ENCODE measurements around the gene ZNF565. TPM values are rescaled to one million over a fixed set of nuclear protein-coding genes. Genes with fewer than 3 reads are reported as not detected.
"Not testable (repeated sequence)": the region's sequence is repeated elsewhere in the genome, so short reads cannot be mapped to it uniquely, and the experiment has no call there.

ZNF565 gene
- total and polyA plus RNA-seq, 2 donors = 3.0 to 3.1 TPM

DNA sequence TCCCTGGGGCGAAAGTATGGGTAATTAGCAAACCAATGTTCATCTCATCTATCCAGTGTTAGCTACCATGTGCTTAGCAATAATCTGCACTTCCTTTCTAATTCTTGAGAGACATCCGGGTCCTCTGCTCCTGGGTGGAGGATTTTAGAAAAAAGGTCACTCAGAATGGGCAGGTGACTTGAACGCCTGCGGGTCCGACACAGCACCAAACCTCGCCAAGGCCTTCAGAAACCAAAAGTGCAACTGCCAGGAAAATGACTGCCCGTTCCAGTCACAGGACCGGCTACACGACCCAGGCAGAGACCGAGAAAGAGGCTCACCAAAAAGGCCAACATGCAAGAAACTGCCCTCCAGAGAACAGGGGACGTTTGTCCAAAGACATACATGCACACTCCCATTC is 40.4 kb upstream of the ZNF565 start:
- H3K4me1 ChIP-seq (ENCODE audit: control insufficient read depth in 2 of 2, insufficient read depth in 2 of 2, low read length in 2 of 2) = no peaks in the 10 kb centered on the region
- H3K36me3 ChIP-seq (ENCODE audit: control insufficient read depth in 2 of 2, insufficient read depth in 2 of 2, low read length in 1 of 2) = no peaks in the 10 kb centered on the region
- 97% methylated on average over 11 of the region's 11 CpGs for WGBS
- DNase-seq (ENCODE audit: low read depth in 6 of 9, low spot score in 9 of 9) = no peak
- no peak overlapping the region for H3K27ac ChIP-seq (ENCODE audit: low read depth in 1 of 2, low read length in 1 of 2)
- no peaks in the 10 kb centered on the region for H3K27me3 ChIP-seq (ENCODE audit: control insufficient read depth in 2 of 2, insufficient read depth in 1 of 2, low read length in 1 of 2)
- H3K9me3 ChIP-seq (ENCODE audit: control insufficient read depth in 2 of 2, insufficient read depth in 1 of 2, low read length in 1 of 2) = peaks cover 11 to 51% of the 10 kb centered on the region in 2 donors
- H3K4me3 ChIP-seq (ENCODE audit: low read length in 2 of 2) = no peak overlapping the region

DNA sequence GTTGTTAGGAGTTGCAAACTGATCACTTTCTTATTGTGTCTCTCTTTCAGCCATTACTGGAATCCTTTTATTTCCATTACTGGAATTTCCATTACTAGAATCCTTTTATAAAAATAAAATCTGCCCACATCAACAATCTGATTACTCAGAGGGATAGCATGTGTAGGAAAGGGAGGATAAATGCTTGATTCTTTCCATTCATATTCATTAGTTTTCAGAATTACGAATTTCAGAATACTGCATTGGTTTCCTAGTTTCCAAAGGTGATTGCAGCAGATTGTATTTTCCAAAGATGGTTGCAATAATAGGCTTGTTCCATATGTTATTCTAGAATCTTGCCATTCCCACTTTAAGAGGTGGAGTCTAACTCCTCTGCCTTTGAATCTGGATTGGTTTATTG is 37.6 kb upstream of the ZNF565 start:
- no peaks in the 10 kb centered on the region for H3K36me3 ChIP-seq (ENCODE audit: control insufficient read depth in 2 of 2, insufficient read depth in 2 of 2, low read length in 1 of 2)
- no peaks in the 10 kb centered on the region for H3K27me3 ChIP-seq (ENCODE audit: control insufficient read depth in 2 of 2, insufficient read depth in 1 of 2, low read length in 1 of 2)
- DNase-seq (ENCODE audit: low read depth in 6 of 9, low spot score in 9 of 9) = no peak
- H3K4me3 ChIP-seq (ENCODE audit: low read length in 2 of 2) = no peak overlapping the region
- no peaks in the 10 kb centered on the region for H3K4me1 ChIP-seq (ENCODE audit: control insufficient read depth in 2 of 2, insufficient read depth in 2 of 2, low read length in 2 of 2)
- no peak overlapping the region for H3K27ac ChIP-seq (ENCODE audit: low read depth in 1 of 2, low read length in 1 of 2)
- WGBS = 88% methylated on average over 1 of the region's 1 CpG
- peaks cover 8 to 31% of the 10 kb centered on the region in 2 donors for H3K9me3 ChIP-seq (ENCODE audit: control insufficient read depth in 2 of 2, insufficient read depth in 1 of 2, low read length in 1 of 2)

DNA sequence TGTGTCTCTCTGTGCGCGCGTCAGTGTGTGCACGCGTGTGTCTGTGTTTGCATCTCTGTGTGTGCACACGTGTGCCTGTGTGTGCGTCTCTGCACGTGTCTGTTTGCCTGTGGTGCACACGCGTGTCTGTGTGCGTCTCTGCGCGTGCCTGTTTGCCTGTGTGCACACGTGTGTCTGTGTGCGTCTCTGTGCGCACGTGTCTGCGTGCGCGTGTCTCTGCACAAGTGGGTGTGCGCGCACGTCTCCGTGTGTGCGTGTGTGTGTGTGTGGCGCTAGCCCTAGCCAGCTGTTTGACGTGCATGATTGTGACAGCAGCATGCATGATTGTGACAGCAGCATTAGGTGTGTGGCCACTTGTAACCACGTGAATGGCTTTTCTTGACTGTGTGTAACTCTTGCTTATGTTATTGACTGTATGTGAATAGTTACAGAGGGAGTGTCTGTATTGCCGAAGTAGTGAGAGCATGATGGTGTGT is 31.6 kb upstream of the ZNF565 start:
- Histone ChIP-seq H3K27me3 (ENCODE audit: control insufficient read depth in 2 of 2, insufficient read depth in 1 of 2, low read length in 1 of 2) (peaks cover 0 to 14% of the 10 kb centered on the region in 2 donors), H3K9me3 (ENCODE audit: control insufficient read depth in 2 of 2, insufficient read depth in 1 of 2, low read length in 1 of 2) (peaks cover 14 to 23% of the 10 kb centered on the region in 2 donors), H3K36me3 (ENCODE audit: control insufficient read depth in 2 of 2, insufficient read depth in 2 of 2, low read length in 1 of 2) (peaks cover 0 to 3% of the 10 kb centered on the region in 2 donors), H3K4me1 (ENCODE audit: control insufficient read depth in 2 of 2, insufficient read depth in 2 of 2, low read length in 2 of 2) (no peaks in the 10 kb centered on the region), H3K27ac (ENCODE audit: low read depth in 1 of 2, low read length in 1 of 2) (no peak overlapping the region), H3K4me3 (ENCODE audit: low read length in 2 of 2) (no peak overlapping the region)
- DNase-seq (ENCODE audit: low read depth in 6 of 9, low spot score in 9 of 9) = no peak
- 41% methylated on average over 29 of the region's 29 CpGs for WGBS

DNA sequence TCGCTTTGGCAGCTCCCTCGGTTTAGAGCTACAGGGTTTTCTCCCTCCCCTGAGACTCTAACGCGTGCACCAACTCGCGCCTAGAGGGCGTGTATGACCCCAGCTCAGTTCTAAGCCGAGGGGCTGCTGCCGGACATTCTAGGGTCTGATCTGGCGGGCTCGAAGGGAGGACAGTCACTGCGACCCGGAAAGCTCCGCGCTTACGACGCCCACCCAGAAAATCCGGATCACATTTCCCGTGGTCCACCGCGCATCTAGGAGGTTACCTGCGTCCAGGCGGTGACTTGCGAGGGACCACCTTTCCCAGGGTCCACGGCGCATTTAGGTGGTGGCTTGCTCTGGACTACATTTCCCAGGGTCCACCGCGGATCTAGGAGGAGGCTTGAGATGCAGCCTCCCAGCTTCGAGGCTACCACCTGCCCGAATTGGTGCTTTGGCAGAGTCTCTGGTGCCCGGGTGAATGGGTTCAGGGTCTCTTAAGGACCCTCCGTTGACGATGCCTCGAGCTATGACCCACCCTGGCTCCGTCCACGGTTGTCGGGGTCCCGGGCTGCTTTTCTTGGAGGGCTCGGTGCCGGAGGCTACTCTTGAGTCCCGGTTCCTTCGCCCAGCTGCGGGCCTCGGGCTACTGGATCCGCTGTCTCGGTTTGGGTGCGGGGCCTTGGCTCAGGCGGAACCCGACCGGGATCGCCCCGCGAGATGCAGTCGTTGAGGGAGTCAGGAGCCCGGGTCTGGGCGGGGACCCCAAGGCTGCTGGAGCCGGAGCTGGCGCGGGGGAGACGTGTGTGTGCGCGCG is 30.9 kb upstream of the ZNF565 start:
- Histone ChIP-seq H3K9me3 (ENCODE audit: control insufficient read depth in 2 of 2, insufficient read depth in 1 of 2, low read length in 1 of 2) (peaks cover 14 to 25% of the 10 kb centered on the region in 2 donors), H3K36me3 (ENCODE audit: control insufficient read depth in 2 of 2, insufficient read depth in 2 of 2, low read length in 1 of 2) (peaks cover 0 to 3% of the 10 kb centered on the region in 2 donors), H3K27ac (ENCODE audit: low read depth in 1 of 2, low read length in 1 of 2) (no peak overlapping the region), H3K4me1 (ENCODE audit: control insufficient read depth in 2 of 2, insufficient read depth in 2 of 2, low read length in 2 of 2) (no peaks in the 10 kb centered on the region), H3K4me3 (ENCODE audit: low read length in 2 of 2) (no peak overlapping the region), H3K27me3 (ENCODE audit: control insufficient read depth in 2 of 2, insufficient read depth in 1 of 2, low read length in 1 of 2) (peaks cover 0 to 14% of the 10 kb centered on the region in 2 donors)
- DNase-seq (ENCODE audit: low read depth in 6 of 9, low spot score in 9 of 9) = no peak
- 9% methylated on average over 63 of the region's 63 CpGs for WGBS

DNA sequence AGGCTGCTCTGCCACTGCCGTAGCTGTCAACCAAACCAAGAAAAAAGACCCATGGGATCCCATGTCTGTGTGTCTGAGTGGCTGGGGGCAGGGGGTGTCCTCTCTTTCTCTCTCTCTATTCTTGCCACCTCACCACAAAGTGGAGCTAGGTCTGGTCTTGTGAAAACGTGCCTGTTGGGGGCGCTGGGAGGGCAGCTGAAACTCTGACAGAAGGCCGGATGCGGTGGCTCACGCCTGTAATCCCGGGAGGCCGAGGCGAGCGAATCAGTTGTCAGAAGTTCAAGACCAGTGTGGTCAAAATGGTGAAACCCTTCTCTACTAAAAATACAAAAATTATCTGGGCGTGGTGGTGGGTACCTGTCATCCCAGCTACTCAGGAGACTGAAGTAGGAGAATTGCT is 29.6 kb upstream of the ZNF565 start:
- H3K4me3 ChIP-seq (ENCODE audit: low read length in 2 of 2) = no peak overlapping the region
- H3K27me3 ChIP-seq (ENCODE audit: control insufficient read depth in 2 of 2, insufficient read depth in 1 of 2, low read length in 1 of 2) = peaks cover 0 to 14% of the 10 kb centered on the region in 2 donors
- 77% methylated on average over 11 of the region's 11 CpGs for WGBS
- peaks cover 0 to 6% of the 10 kb centered on the region in 2 donors for H3K36me3 ChIP-seq (ENCODE audit: control insufficient read depth in 2 of 2, insufficient read depth in 2 of 2, low read length in 1 of 2)
- H3K9me3 ChIP-seq (ENCODE audit: control insufficient read depth in 2 of 2, insufficient read depth in 1 of 2, low read length in 1 of 2) = peaks cover 16 to 25% of the 10 kb centered on the region in 2 donors
- no peak overlapping the region for H3K27ac ChIP-seq (ENCODE audit: low read depth in 1 of 2, low read length in 1 of 2)
- no peak for DNase-seq (ENCODE audit: low read depth in 6 of 9, low spot score in 9 of 9)
- H3K4me1 ChIP-seq (ENCODE audit: control insufficient read depth in 2 of 2, insufficient read depth in 2 of 2, low read length in 2 of 2) = no peaks in the 10 kb centered on the region

DNA sequence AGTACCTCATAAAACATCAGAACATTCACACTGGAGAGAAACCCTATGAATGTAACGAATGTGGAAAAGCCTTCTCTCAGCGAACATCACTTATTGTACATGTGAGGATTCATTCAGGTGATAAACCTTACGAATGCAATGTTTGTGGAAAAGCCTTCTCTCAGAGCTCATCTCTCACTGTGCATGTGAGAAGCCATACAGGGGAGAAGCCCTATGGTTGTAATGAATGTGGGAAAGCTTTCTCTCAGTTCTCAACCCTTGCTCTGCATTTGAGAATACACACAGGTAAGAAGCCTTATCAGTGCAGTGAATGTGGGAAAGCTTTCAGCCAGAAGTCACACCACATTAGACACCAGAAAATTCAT is 22.5 kb upstream of the ZNF565 start:
- peaks cover 14 to 34% of the 10 kb centered on the region in 2 donors for H3K9me3 ChIP-seq (ENCODE audit: control insufficient read depth in 2 of 2, insufficient read depth in 1 of 2, low read length in 1 of 2)
- DNase-seq (ENCODE audit: low read depth in 6 of 9, low spot score in 9 of 9) = no peak
- H3K27me3 ChIP-seq (ENCODE audit: control insufficient read depth in 2 of 2, insufficient read depth in 1 of 2, low read length in 1 of 2) = no peaks in the 10 kb centered on the region
- H3K4me1 ChIP-seq (ENCODE audit: control insufficient read depth in 2 of 2, insufficient read depth in 2 of 2, low read length in 2 of 2) = no peaks in the 10 kb centered on the region
- 98% methylated on average over 3 of the region's 3 CpGs for WGBS
- no peak overlapping the region for H3K4me3 ChIP-seq (ENCODE audit: low read length in 2 of 2)
- H3K27ac ChIP-seq (ENCODE audit: low read depth in 1 of 2, low read length in 1 of 2) = no peak overlapping the region
- H3K36me3 ChIP-seq (ENCODE audit: control insufficient read depth in 2 of 2, insufficient read depth in 2 of 2, low read length in 1 of 2) = peaks cover 44 to 54% of the 10 kb centered on the region in 2 donors

DNA sequence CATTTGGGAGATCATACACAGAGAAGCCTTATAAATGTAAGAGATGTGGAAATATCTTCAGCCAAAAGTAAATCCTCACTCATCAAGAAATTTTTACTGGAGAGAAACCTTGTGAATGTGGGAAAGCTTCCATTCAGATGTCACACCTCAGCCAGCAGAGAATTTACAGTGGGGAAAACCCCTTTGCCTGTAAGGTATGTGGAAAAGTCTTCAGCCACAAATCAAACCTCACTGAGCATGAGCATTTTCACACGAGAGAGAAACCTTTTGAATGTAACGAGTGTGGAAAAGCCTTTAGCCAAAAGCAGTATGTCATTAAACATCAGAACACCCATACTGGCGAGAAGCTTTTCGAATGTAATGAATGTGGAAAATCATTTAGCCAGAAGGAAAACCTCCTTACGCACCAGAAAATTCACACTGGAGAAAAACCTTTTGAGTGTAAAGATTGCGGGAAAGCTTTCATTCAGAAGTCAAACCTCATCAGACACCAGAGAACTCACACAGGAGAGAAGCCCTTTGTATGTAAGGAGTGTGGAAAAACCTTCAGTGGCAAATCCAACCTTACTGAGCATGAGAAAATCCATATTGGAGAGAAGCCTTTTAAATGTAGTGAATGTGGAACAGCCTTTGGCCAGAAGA is 22.0 kb upstream of the ZNF565 start:
- 97% methylated on average over 6 of the region's 6 CpGs for WGBS
- Histone ChIP-seq H3K27ac (ENCODE audit: low read depth in 1 of 2, low read length in 1 of 2) (no peak overlapping the region), H3K36me3 (ENCODE audit: control insufficient read depth in 2 of 2, insufficient read depth in 2 of 2, low read length in 1 of 2) (peaks cover 48 to 59% of the 10 kb centered on the region in 2 donors), H3K27me3 (ENCODE audit: control insufficient read depth in 2 of 2, insufficient read depth in 1 of 2, low read length in 1 of 2) (no peaks in the 10 kb centered on the region), H3K9me3 (ENCODE audit: control insufficient read depth in 2 of 2, insufficient read depth in 1 of 2, low read length in 1 of 2) (peaks cover 14 to 36% of the 10 kb centered on the region in 2 donors), H3K4me3 (ENCODE audit: low read length in 2 of 2) (no peak overlapping the region), H3K4me1 (ENCODE audit: control insufficient read depth in 2 of 2, insufficient read depth in 2 of 2, low read length in 2 of 2) (no peaks in the 10 kb centered on the region)
- no peak for DNase-seq (ENCODE audit: low read depth in 6 of 9, low spot score in 9 of 9)

DNA sequence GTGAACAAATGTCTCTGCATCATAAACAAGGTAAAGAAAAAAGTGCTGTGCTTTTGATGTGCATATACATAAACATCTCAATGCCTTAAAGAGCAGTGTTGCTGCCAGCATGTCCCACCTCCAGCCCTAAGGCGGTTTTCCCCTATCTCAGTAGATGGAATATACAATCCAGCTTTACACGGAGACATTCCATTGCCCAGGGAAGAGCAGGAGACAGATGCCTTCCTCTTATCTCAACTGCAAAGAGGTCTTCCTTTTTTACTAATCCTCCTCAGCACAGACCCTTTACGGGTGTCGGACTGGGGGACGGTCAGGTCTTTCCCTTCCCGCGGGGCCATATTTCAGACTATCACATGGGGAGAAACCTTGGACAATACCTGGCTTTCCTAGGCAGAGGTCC is 19.2 kb upstream of the ZNF565 start:
- 88% methylated on average over 7 of the region's 7 CpGs for WGBS
- not testable (repeated sequence) for H3K4me3 ChIP-seq (ENCODE audit: low read length in 2 of 2); H3K4me1 ChIP-seq (ENCODE audit: control insufficient read depth in 2 of 2, insufficient read depth in 2 of 2, low read length in 2 of 2); H3K27ac ChIP-seq (ENCODE audit: low read depth in 1 of 2, low read length in 1 of 2); H3K27me3 ChIP-seq (ENCODE audit: control insufficient read depth in 2 of 2, insufficient read depth in 1 of 2, low read length in 1 of 2); DNase-seq (ENCODE audit: low read depth in 6 of 9, low spot score in 9 of 9)
- Histone ChIP-seq H3K9me3 (ENCODE audit: control insufficient read depth in 2 of 2, insufficient read depth in 1 of 2, low read length in 1 of 2) (peaks cover 10 to 32% of the 10 kb centered on the region in 2 donors), H3K36me3 (ENCODE audit: control insufficient read depth in 2 of 2, insufficient read depth in 2 of 2, low read length in 1 of 2) (peaks cover 68 to 76% of the 10 kb centered on the region in 2 donors)

DNA sequence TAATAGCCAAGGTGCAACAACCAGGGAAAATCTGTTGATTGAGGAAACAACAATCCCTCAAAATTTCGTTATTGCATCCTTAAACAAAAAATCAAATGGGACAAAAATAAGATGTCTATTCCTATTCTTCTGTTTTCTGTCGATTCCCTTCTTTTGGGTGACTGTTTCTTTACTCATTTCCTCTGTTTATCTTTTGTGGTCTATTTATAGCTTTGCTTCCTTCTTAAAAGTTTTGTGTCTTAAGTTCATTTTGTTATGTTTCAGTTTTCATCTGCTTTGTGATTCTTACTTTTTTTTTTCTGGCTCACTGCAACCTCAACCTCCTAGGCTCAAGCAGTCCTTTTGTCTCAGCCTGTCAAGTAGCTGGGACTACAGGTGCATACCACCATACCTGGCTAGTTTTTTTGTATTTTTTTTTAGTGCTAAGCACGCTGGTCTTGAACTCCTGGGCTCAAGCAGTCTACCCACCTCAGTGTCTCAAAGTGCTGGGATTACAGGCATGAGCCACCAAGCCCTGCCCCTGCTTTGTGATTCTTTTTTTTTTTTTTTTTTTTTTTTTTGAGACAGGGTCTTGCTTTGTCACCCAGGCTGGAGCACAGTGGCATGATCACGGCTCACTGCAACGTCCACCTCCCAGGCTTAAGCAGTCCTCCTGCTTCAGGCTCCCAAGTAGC is 10.9 kb upstream of the ZNF565 start:
- Histone ChIP-seq H3K27me3 (ENCODE audit: control insufficient read depth in 2 of 2, insufficient read depth in 1 of 2, low read length in 1 of 2) (no peaks in the 10 kb centered on the region), H3K36me3 (ENCODE audit: control insufficient read depth in 2 of 2, insufficient read depth in 2 of 2, low read length in 1 of 2) (peaks cover 47 to 65% of the 10 kb centered on the region in 2 donors), H3K4me1 (ENCODE audit: control insufficient read depth in 2 of 2, insufficient read depth in 2 of 2, low read length in 2 of 2) (no peaks in the 10 kb centered on the region), H3K27ac (ENCODE audit: low read depth in 1 of 2, low read length in 1 of 2) (peak overlapping the region in 1 of 2 donors; percentile 52), H3K4me3 (ENCODE audit: low read length in 2 of 2) (no peak overlapping the region), H3K9me3 (ENCODE audit: control insufficient read depth in 2 of 2, insufficient read depth in 1 of 2, low read length in 1 of 2) (peaks cover 9 to 10% of the 10 kb centered on the region in 2 donors)
- WGBS = 74% methylated on average over 5 of the region's 5 CpGs
- DNase-seq (ENCODE audit: low read depth in 6 of 9, low spot score in 9 of 9) = no peak

All from thymus (tissue), 11 donors.